HepG2 (cell line): ENCODE results near the gene MIF. TPM values are rescaled to one million over a fixed set of nuclear protein-coding genes. Genes with fewer than 3 reads are reported as not detected.

ENCODE experiments used
- AHDC1 ChIP-seq: sonication (generic); formaldehyde crosslinking; IDR thresholded peaks from 2 replicates; pipeline ENCODE4 v1.5.1; 2020; ENCODE audit warnings: mild to moderate bottlenecking, missing genetic modification reagents, borderline replicate concordance
- ARHGAP35 ChIP-seq: sonication (generic); formaldehyde crosslinking; IDR thresholded peaks from 2 replicates; pipeline ENCODE4 v1.9.0; 2022; ENCODE audit warnings: mild to moderate bottlenecking, inconsistent platforms, moderate library complexity, missing genetic modification reagents, borderline replicate concordance
- ARID3A ChIP-seq: IDR thresholded peaks from 2 replicates; pipeline ENCODE4 v1.6.1; 2012; ENCODE audit warnings: low read depth, low read length, improper control_type of control experiment
- BHLHE40 ChIP-seq: IDR thresholded peaks from 2 replicates; pipeline ENCODE4 v1.6.1; 2011; ENCODE audit warnings: low read length, improper control_type of control experiment
- ETV5 ChIP-seq: IDR thresholded peaks from 2 replicates; pipeline ENCODE4 v1.6.1; 2018; ENCODE audit warnings: missing biosample characterization, missing genetic modification reagents, inconsistent platforms, borderline replicate concordance
- FOXO4 ChIP-seq: sonication (generic); formaldehyde crosslinking; conservative IDR thresholded peaks from 2 replicates; pipeline ENCODE4 v1.8.1; 2023; ENCODE audit warnings: missing genetic modification reagents
- NAIF1 ChIP-seq: sonication (generic); formaldehyde crosslinking; IDR thresholded peaks from 2 replicates; pipeline ENCODE4 v1.5.0; 2020; ENCODE audit warnings: mild to moderate bottlenecking, missing genetic modification reagents, borderline replicate concordance
- NFKBIZ ChIP-seq: IDR thresholded peaks from 2 replicates; pipeline ENCODE4 v1.6.1; 2018; ENCODE audit warnings: missing genetic modification reagents, missing compliant biosample characterization
- RAD51 ChIP-seq: fragments of 450-650 bp; IDR thresholded peaks from 2 replicates; pipeline ENCODE4 v1.6.1; 2016; ENCODE audit warnings: borderline replicate concordance
- SP2 ChIP-seq: sonication (generic); formaldehyde crosslinking; IDR thresholded peaks from 2 replicates; pipeline ENCODE4 v1.5.1; 2020; ENCODE audit warnings: mild to moderate bottlenecking, missing genetic modification reagents
- STAT5B ChIP-seq: sonication (generic); formaldehyde crosslinking; IDR thresholded peaks from 2 replicates; pipeline ENCODE4 v1.4.0; 2020; ENCODE audit warnings: missing genetic modification reagents
- TARDBP ChIP-seq: sonication (generic); formaldehyde crosslinking; IDR thresholded peaks from 2 replicates; pipeline ENCODE4 v1.8.0; 2022; ENCODE audit warnings: mild to moderate bottlenecking, missing genetic modification reagents
- USF2 ChIP-seq, 2 experiments: sonication (generic) in 1 of 2; formaldehyde crosslinking in 1 of 2; IDR thresholded peaks; 2 replicates each; pipeline versions ENCODE4 v1.5.1 to v1.6.1; 2011 to 2020; ENCODE audit warnings: borderline replicate concordance in 1 of 2, low read depth in 1 of 2, low read length in 1 of 2, mild to moderate bottlenecking in 1 of 2, missing genetic modification reagents in 1 of 2, moderate library complexity in 1 of 2
- ZNF253 ChIP-seq: sonication (generic); formaldehyde crosslinking; IDR thresholded peaks from 2 replicates; pipeline ENCODE4 v1.8.0; 2022; ENCODE audit warnings: mild to moderate bottlenecking, missing genetic modification reagents, borderline replicate concordance
- ZNF280B ChIP-seq: sonication (generic); formaldehyde crosslinking; IDR thresholded peaks from 2 replicates; pipeline ENCODE4 v1.5.0; 2020; ENCODE audit warnings: missing genetic modification reagents, mild to moderate bottlenecking, borderline replicate concordance
- ZNF615 ChIP-seq: sonication (generic); formaldehyde crosslinking; IDR thresholded peaks from 2 replicates; pipeline ENCODE4 v1.5.0; 2020; ENCODE audit warnings: mild to moderate bottlenecking, missing genetic modification reagents, borderline replicate concordance
- polyA plus RNA-seq, 8 experiments: library from polyadenylated mRNA; depleted of rRNA in 3 of 8; stranded (reverse) in 7 of 8; unstranded in 1 of 8; fragments of >200 nt; fragmentation: Illumina TruSeq in 4 of 8; extraction: Trizol in 4 of 8; gene quantifications; 2 replicates each; pipeline versions ENCODE4 v1.2.1 to v1.2.3, GENCODE V29; 2011 to 2016; ENCODE audit warnings: low read depth in 4 of 8, missing spikeins in 1 of 8, mixed read lengths in 1 of 8; ENCODE audit not compliant: insufficient read depth in 1 of 8
- total RNA-seq, 5 experiments: library from RNA; depleted of rRNA; stranded (reverse); fragments of >200 nt; fragmentation: Illumina TruSeq; extraction: Trizol; gene quantifications; 2 replicates each; pipeline ENCODE4 v1.2.3, GENCODE V29; 2016; ENCODE audit warnings: low read depth in 1 of 5

Gene MIF
- total and polyA plus RNA-seq, 2 of the 13 experiments (the other 11 are each of a cell fraction or from before 2014, with no cell fraction given): 634 to 675 TPM

GRCh38 chr22:23895599-23896144, 1.5 kb downstream of the MIF start (continued):
- TF ChIP-seq AHDC1 (CRISPR knock-in tag) (no peak), ZNF615 (CRISPR knock-in tag) (no peak), ARHGAP35 (CRISPR knock-in tag) (no peak), NFKBIZ (CRISPR knock-in tag) (no peak), BHLHE40 (no peak), NAIF1 (CRISPR knock-in tag) (no peak), ARID3A (no peak), ZNF253 (CRISPR knock-in tag) (no peak), TARDBP (CRISPR knock-in tag) (no peak), USF2 (IDR thresholded peaks at IDR 0.05; ENCODE audit: low read depth, low read length) (no peak; the same call in 1 of the 2 replicates), USF2 (CRISPR knock-in tag; IDR thresholded peaks at IDR 0.05; ENCODE audit: borderline replicate concordance) (peak; percentile 33; the same call in 1 of the 2 replicates), ETV5 (no peak; the same call in 1 of the 2 replicates), RAD51 (no peak), FOXO4 (CRISPR knock-in tag) (0 out of 2 replicates have a peak, but pooled peaks have one; percentile 20), ZNF280B (CRISPR knock-in tag) (0 out of 2 replicates have a peak, but pooled peaks have one; percentile 21), STAT5B (CRISPR knock-in tag) (no peak), SP2 (CRISPR knock-in tag) (no peak)
